MCF 10A (cell line): ENCODE results near the gene INTS7. TPM values are rescaled to one million over a fixed set of nuclear protein-coding genes. Genes with fewer than 3 reads are reported as not detected.

ENCODE experiments used
- BruUV-seq: library from RNA; stranded (reverse); fragments of 400-500 nt; replicated peaks from 2 replicates; lab custom pipeline; 2021; lab: Mats Ljungman, UMichigan
- CTCF ChIA-PET: fragments of 300-600 bp; sonication (Branson Sonifier 250); formaldehyde crosslinking; extraction: SDS; loops from one replicate; lab custom pipeline; 2021; ENCODE audit warnings: antibody characterized with exemption, inconsistent platforms; lab: Yijun Ruan, JAX
- POLR2A ChIA-PET: fragments of 300-600, 350-650 bp; sonication (Branson Sonifier 250); formaldehyde crosslinking; extraction: SDS; loops from one replicate; lab custom pipeline; 2020; ENCODE audit warnings: antibody characterized with exemption, inconsistent platforms; lab: Yijun Ruan, JAX
- DNase-seq: peaks from one replicate; pipeline ENCODE4 v3.0.0-alpha.2; 2018; ENCODE audit not compliant: unreplicated experiment
- H3K27ac Mint-ChIP-seq: one replicate; pipeline ENCODE4 v1.8.0; 2022; ENCODE audit warnings: mild to moderate bottlenecking, low read depth, mixed read lengths; ENCODE audit not compliant: unreplicated experiment
- H3K27me3 Mint-ChIP-seq: one replicate; pipeline ENCODE4 v1.8.0; 2022; ENCODE audit warnings: mixed read lengths; ENCODE audit not compliant: insufficient read depth, unreplicated experiment
- H3K36me3 Mint-ChIP-seq: one replicate; pipeline ENCODE4 v1.8.0; 2022; ENCODE audit warnings: mild to moderate bottlenecking, moderate library complexity, mixed read lengths; ENCODE audit not compliant: insufficient read depth, unreplicated experiment
- H3K4me1 Mint-ChIP-seq: one replicate; pipeline ENCODE4 v1.8.0; 2022; ENCODE audit warnings: mixed read lengths; ENCODE audit not compliant: insufficient read depth, unreplicated experiment
- H3K4me3 Mint-ChIP-seq: one replicate; pipeline ENCODE4 v1.8.0; 2022; ENCODE audit warnings: mild to moderate bottlenecking, moderate library complexity, mixed read lengths; ENCODE audit not compliant: unreplicated experiment
- H3K9me3 Mint-ChIP-seq: one replicate; pipeline ENCODE4 v1.8.0; 2022; ENCODE audit warnings: mixed read lengths; ENCODE audit not compliant: unreplicated experiment
- intact Hi-C: fragments of 100-400 bp; cut with micrococcal nuclease; formaldehyde crosslinking; loops from 2 replicates; pipeline ENCODE4 v1.14.1; 2022
- total RNA-seq: library from RNA; stranded (reverse); gene quantifications from 2 replicates; pipeline ENCODE4 v1.2.3, GENCODE V29; 2022
- TF ChIP-seq, protein P1 (sequence below): fragments of 200-600 bp; IDR thresholded peaks from one replicate; pipeline ENCODE4 v1.8.0; 2022; ENCODE audit warnings: antibody characterized with exemption, mild to moderate bottlenecking; ENCODE audit not compliant: unreplicated experiment

INTS7 gene
- total RNA-seq, 1 experiment from 2014 or later: 62.3 TPM

DNA sequence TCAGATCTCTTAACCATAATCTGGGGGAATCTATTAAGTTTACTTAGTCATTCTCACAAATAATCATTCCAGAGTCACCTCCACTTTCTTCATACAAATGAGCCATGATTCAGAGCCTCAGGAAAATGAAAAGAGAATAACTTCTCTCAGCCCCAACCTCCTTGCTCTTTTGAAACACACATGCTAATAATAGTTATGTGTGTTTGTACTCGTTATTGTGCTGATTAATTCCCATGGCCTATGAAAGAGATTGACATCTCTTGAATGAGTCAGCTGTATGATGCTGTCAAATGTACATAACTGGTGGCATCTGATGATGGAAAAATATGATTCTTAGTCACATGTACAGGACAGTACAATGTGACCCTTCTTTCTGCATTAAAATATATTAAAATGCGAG lies 41.7 kb upstream of the INTS7 start:
- CTCF ChIA-PET: interaction anchor here (0.7 to 6.0 kb wide), 13 partner anchors 12 to 705 kb away, joined by 3 to 43 read pairs (median 4); no protein-coding TSS in a partner anchor
- H3K4me3 Mint-ChIP-seq: no peak overlapping the region
- peak; percentile 51 for DNase-seq
- no peaks in the 10 kb centered on the region for H3K9me3 Mint-ChIP-seq
- POLR2A ChIA-PET: interaction anchor here (1.0 to 4.0 kb wide), 7 partner anchors 11 to 230 kb away, joined by 3 to 24 read pairs (median 8); partner anchors contain the start of genes DTL, INTS7 and PPP2R5A
- intact Hi-C loops: no loop called here
- TF ChIP-seq, protein P1, sequence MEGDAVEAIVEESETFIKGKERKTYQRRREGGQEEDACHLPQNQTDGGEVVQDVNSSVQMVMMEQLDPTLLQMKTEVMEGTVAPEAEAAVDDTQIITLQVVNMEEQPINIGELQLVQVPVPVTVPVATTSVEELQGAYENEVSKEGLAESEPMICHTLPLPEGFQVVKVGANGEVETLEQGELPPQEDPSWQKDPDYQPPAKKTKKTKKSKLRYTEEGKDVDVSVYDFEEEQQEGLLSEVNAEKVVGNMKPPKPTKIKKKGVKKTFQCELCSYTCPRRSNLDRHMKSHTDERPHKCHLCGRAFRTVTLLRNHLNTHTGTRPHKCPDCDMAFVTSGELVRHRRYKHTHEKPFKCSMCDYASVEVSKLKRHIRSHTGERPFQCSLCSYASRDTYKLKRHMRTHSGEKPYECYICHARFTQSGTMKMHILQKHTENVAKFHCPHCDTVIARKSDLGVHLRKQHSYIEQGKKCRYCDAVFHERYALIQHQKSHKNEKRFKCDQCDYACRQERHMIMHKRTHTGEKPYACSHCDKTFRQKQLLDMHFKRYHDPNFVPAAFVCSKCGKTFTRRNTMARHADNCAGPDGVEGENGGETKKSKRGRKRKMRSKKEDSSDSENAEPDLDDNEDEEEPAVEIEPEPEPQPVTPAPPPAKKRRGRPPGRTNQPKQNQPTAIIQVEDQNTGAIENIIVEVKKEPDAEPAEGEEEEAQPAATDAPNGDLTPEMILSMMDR: no peak
- no TSS peak for BruUV-seq
- H3K27ac Mint-ChIP-seq: peak overlapping the region; percentile 41
- peaks cover 16% of the 10 kb centered on the region for H3K36me3 Mint-ChIP-seq
- H3K27me3 Mint-ChIP-seq: no peaks in the 10 kb centered on the region
- H3K4me1 Mint-ChIP-seq: peaks cover 13% of the 10 kb centered on the region

DNA sequence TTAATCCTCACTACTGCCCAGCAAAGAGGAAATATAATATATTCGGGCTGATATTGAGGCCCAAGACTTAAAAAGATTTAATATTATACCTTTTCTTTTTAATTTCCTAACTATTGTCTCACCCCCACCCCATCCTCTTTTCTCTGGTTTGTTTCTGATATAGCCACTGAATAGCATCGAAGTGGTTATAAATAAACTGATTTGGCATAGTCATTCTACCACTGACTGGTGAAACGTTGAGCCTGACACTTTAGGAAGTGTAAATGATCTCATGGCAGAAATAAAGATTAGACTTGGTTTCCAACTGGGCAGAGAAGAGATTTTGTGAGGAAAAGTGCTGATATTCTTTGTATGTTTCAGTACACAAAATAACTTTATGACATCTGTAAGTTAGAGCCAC lies 39.5 kb upstream of the INTS7 start:
- intact Hi-C loops: loop anchor here (5.0 kb wide), 1 partner anchor 707 kb away; no protein-coding TSS in a partner anchor
- DNase-seq: no peak
- TF ChIP-seq, protein P1: no peak
- no peaks in the 10 kb centered on the region for H3K27me3 Mint-ChIP-seq
- POLR2A ChIA-PET: interaction anchor here (0.6 to 4.0 kb wide), 2 partner anchors 13 to 288 kb away, joined by 4 to 20 read pairs; no protein-coding TSS in a partner anchor
- H3K36me3 Mint-ChIP-seq: peaks cover 16% of the 10 kb centered on the region
- CTCF ChIA-PET: interaction anchor here (0.7 to 6.0 kb wide), 5 partner anchors 162 to 382 kb away, joined by 3 to 43 read pairs (median 3); no protein-coding TSS in a partner anchor
- H3K27ac Mint-ChIP-seq: no peak overlapping the region
- no TSS peak for BruUV-seq
- H3K9me3 Mint-ChIP-seq: no peaks in the 10 kb centered on the region
- peaks cover 13% of the 10 kb centered on the region for H3K4me1 Mint-ChIP-seq
- H3K4me3 Mint-ChIP-seq: no peak overlapping the region

DNA sequence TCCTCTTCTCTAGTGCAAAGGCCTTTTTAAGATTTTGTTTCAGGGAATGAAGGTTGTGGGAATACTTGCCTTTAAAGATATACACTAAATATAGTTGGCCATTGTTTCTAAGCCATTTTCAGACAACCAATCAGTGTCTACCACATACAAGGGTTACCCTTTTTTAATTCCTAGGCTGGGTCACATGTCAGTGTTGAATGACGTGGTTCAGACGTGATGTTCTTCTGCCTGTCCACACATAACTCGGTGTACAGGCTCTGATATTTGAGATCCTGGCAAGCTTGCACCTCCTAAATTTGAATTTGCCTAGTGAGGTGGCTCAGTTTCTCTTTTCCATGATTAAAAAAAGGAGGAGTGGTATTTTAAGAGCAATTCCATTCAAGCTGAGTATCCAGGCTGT lies 39.0 kb upstream of the INTS7 start:
- no peaks in the 10 kb centered on the region for H3K27me3 Mint-ChIP-seq

DNA sequence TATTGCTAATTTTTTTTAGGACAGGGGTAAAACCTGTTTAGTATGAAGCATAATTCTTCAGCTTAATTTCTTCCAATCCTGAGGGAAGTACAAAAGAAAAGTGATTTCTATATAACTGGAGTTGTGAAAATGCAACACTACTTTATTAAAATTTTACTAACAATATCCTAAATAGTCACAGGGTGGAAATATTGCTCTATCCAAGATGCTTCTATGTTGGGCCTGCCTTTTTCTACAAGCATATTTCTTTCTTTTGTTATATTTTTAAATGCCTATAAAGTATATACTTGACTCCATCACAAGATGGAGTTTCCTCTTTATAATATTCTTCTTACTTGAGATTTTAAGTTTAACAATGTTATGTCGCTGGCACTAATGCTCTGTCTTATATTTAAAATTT lies 38.1 kb upstream of the INTS7 start:
- H3K27ac Mint-ChIP-seq: no peak overlapping the region
- no peak overlapping the region for H3K4me3 Mint-ChIP-seq

More for the DNA sequence above, 39.0 kb upstream of the INTS7 start:
- Mint-ChIP-seq H3K4me3 (no peak overlapping the region), H3K36me3 (peaks cover 16% of the 10 kb centered on the region), H3K27ac (no peak overlapping the region), H3K9me3 (no peaks in the 10 kb centered on the region), H3K4me1 (peaks cover 13% of the 10 kb centered on the region)
- DNase-seq: no peak
- ChIA-PET CTCF (interaction anchor here (0.7 to 6.0 kb wide), 4 partner anchors 216 to 382 kb away, joined by 3 to 43 read pairs (median 4); no protein-coding TSS in a partner anchor), POLR2A (interaction anchor here (4.0 kb wide), 1 partner anchor 14 kb away, joined by 20 read pairs; no protein-coding TSS in a partner anchor)
- intact Hi-C loops: loop anchor here (5.0 kb wide), 1 partner anchor 708 kb away; no protein-coding TSS in a partner anchor
- no TSS peak for BruUV-seq
- TF ChIP-seq, protein P1: no peak

More for the DNA sequence above, 38.1 kb upstream of the INTS7 start:
- BruUV-seq: no TSS peak
- H3K27me3 Mint-ChIP-seq: no peaks in the 10 kb centered on the region
- H3K9me3 Mint-ChIP-seq: no peaks in the 10 kb centered on the region
- peaks cover 10% of the 10 kb centered on the region for H3K36me3 Mint-ChIP-seq
- TF ChIP-seq, protein P1: no peak
- intact Hi-C loops: loop anchor here (5.0 kb wide), 1 partner anchor 709 kb away; no protein-coding TSS in a partner anchor
- ChIA-PET CTCF (interaction anchor here (0.5 to 5.7 kb wide), 16 partner anchors 12 to 1699 kb away, joined by 3 to 481 read pairs (median 48); partner anchors contain the start of genes DTL, INTS7 and PPP2R5A), POLR2A (interaction anchor here (0.6 to 5.2 kb wide), 5 partner anchors 211 to 519 kb away, joined by 3 to 74 read pairs (median 4); partner anchors contain the start of gene PPP2R5A)
- peaks cover 13% of the 10 kb centered on the region for H3K4me1 Mint-ChIP-seq
- no peak for DNase-seq
